Measurements from ENCODE around the gene PAK4. TPM values are rescaled to one million over a fixed set of nuclear protein-coding genes. Genes with fewer than 3 reads are reported as not detected.

Gene PAK4
- total RNA-seq, 1 experiment from 2014 or later: 69.8 TPM

DNA sequence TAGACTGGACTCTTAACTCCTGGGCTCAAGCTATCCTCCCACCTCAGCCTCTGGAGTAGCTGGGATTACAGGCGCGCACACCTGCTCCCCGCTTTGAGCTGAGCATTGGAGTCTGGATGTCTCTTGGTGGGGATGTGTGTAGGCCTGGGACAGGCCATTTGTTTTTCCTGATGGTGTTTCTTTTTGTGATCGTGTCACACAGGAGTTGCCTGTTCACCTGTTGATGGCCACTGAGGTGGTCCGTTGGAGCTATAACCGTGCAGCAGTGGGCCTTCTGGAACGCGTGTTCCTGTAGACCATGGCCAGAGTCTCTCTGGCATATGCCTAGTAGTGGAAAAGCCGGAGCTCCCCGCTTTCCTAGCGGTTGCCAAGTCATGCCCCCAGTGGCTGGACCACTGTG lies 3.5 kb downstream of the PAK4 start:
- ChIA-PET CTCF (interaction anchor here (1.1 to 2.0 kb wide), 4 partner anchors 11 to 25 kb away, joined by 3 to 13 read pairs (median 6); no protein-coding TSS in a partner anchor), POLR2A (no interaction called here)
- no peaks in the 10 kb centered on the region for H3K36me3 Mint-ChIP-seq
- H3K9me3 Mint-ChIP-seq: no peaks in the 10 kb centered on the region
- H3K27me3 Mint-ChIP-seq (ENCODE audit: low read depth): no peaks in the 10 kb centered on the region
- no peak overlapping the region for H3K27ac Mint-ChIP-seq
- TF ChIP-seq SMAD4 (CRISPR knock-in tag; IDR thresholded peaks at IDR 0.05): no peak
- TF ChIP-seq FOXJ3 (CRISPR knock-in tag; IDR thresholded peaks at IDR 0.05; ENCODE audit: borderline replicate concordance): no peak
- TF ChIP-seq SOX15 (CRISPR knock-in tag; IDR thresholded peaks at IDR 0.05): no peak
- TF ChIP-seq, protein P1, sequence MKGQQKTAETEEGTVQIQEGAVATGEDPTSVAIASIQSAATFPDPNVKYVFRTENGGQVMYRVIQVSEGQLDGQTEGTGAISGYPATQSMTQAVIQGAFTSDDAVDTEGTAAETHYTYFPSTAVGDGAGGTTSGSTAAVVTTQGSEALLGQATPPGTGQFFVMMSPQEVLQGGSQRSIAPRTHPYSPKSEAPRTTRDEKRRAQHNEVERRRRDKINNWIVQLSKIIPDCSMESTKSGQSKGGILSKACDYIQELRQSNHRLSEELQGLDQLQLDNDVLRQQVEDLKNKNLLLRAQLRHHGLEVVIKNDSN (CRISPR knock-in tag; IDR thresholded peaks at IDR 0.05): no peak
- no peak for TF ChIP-seq ZNF138 (CRISPR knock-in tag; conservative IDR thresholded peaks at IDR 0.05)
- DNase-seq (ENCODE audit: low spot score): no peak
- H3K4me3 Mint-ChIP-seq: no peak overlapping the region
- ATAC-seq: no peak
- peaks cover 60% of the 10 kb centered on the region for H3K4me1 Mint-ChIP-seq

DNA sequence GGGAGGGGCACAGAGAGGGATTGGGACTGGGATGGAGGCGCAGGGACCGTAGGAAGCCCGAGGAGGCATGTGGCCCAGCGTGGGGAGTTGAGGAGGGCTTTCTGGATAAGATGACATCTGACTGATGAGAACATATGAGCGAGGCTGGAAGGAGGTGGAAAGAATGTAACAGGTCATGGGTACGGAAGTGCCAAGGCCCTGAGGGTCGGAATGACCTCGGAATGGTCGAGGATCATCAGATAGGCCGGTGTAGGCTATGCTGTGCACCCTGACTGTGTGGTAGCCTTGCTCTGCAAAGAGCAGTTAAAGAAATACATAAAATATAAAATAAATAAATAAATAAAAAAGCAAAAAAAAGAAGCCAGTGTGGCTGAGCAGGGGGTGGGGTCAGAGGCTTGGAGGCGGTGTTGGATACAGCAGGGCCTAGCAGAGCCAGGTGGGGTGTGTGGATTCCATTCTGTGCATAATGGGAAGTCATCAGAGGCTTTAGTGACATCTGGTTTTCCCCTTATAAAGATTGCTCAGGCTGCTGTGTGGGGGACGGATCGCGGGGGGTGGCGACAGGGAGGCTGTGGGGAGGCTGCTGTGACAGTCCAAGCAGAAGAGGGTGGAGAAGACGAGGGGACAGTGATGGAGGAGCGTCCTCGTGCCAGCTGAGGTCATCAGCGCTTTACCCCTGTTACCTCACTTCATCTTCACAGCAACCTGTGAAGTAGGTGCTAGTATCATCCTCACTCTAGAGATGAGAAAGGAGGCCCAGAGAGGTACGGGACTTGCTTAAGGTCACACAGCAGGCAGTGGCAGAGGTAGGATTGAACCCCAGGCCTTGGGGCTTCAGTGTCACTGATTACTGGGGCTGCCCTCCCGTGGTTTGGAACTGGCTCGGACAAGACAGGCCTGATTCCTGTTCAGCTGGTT lies 5.0 kb downstream of the PAK4 start:
- no peak for ATAC-seq
- no peaks in the 10 kb centered on the region for H3K9me3 Mint-ChIP-seq
- H3K27ac Mint-ChIP-seq: peak overlapping the region; percentile 54
- ChIA-PET CTCF (interaction anchor here (1.0 to 1.5 kb wide), 2 partner anchors 10 to 66 kb away, joined by 3 read pairs; partner anchors contain the start of gene NCCRP1), POLR2A (no interaction called here)
- no peak for DNase-seq (ENCODE audit: low spot score)
- no peak overlapping the region for H3K4me3 Mint-ChIP-seq
- no peaks in the 10 kb centered on the region for H3K27me3 Mint-ChIP-seq (ENCODE audit: low read depth)
- H3K4me1 Mint-ChIP-seq: peaks cover 64% of the 10 kb centered on the region
- H3K36me3 Mint-ChIP-seq: no peaks in the 10 kb centered on the region
- TF ChIP-seq ETV6 (CRISPR knock-in tag; IDR thresholded peaks at IDR 0.05) (no peak), MXD4 (CRISPR knock-in tag; IDR thresholded peaks at IDR 0.05; ENCODE audit: borderline replicate concordance) (no peak), IRF2 (CRISPR knock-in tag; IDR thresholded peaks at IDR 0.05; ENCODE audit: borderline replicate concordance, low read depth) (no peak), FOXP1 (CRISPR knock-in tag; IDR thresholded peaks at IDR 0.05; ENCODE audit: borderline replicate concordance) (no peak), NFYB (CRISPR knock-in tag; conservative IDR thresholded peaks at IDR 0.05; ENCODE audit: low read depth) (no peak), PRRX2 (CRISPR knock-in tag; IDR thresholded peaks at IDR 0.05) (no peak), ZNF396 (CRISPR knock-in tag; IDR thresholded peaks at IDR 0.05; ENCODE audit: borderline replicate concordance) (no peak), NR1H2 (CRISPR knock-in tag; IDR thresholded peaks at IDR 0.05) (no peak), CBFB (CRISPR knock-in tag; IDR thresholded peaks at IDR 0.05; ENCODE audit: low read depth) (no peak)
- TF ChIP-seq, protein P2, sequence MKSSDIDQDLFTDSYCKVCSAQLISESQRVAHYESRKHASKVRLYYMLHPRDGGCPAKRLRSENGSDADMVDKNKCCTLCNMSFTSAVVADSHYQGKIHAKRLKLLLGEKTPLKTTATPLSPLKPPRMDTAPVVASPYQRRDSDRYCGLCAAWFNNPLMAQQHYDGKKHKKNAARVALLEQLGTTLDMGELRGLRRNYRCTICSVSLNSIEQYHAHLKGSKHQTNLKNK (CRISPR knock-in tag; IDR thresholded peaks at IDR 0.05): no peak
- TF ChIP-seq, protein P3, sequence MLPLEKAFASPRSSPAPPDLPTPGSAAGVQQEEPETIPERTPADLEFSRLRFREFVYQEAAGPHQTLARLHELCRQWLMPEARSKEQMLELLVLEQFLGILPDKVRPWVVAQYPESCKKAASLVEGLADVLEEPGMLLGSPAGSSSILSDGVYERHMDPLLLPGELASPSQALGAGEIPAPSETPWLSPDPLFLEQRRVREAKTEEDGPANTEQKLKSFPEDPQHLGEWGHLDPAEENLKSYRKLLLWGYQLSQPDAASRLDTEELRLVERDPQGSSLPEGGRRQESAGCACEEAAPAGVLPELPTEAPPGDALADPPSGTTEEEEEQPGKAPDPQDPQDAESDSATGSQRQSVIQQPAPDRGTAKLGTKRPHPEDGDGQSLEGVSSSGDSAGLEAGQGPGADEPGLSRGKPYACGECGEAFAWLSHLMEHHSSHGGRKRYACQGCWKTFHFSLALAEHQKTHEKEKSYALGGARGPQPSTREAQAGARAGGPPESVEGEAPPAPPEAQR (CRISPR knock-in tag; IDR thresholded peaks at IDR 0.05): no peak
- TF ChIP-seq, protein P4, sequence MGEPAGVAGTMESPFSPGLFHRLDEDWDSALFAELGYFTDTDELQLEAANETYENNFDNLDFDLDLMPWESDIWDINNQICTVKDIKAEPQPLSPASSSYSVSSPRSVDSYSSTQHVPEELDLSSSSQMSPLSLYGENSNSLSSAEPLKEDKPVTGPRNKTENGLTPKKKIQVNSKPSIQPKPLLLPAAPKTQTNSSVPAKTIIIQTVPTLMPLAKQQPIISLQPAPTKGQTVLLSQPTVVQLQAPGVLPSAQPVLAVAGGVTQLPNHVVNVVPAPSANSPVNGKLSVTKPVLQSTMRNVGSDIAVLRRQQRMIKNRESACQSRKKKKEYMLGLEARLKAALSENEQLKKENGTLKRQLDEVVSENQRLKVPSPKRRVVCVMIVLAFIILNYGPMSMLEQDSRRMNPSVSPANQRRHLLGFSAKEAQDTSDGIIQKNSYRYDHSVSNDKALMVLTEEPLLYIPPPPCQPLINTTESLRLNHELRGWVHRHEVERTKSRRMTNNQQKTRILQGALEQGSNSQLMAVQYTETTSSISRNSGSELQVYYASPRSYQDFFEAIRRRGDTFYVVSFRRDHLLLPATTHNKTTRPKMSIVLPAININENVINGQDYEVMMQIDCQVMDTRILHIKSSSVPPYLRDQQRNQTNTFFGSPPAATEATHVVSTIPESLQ (CRISPR knock-in tag; IDR thresholded peaks at IDR 0.05): no peak
- TF ChIP-seq, protein P5, sequence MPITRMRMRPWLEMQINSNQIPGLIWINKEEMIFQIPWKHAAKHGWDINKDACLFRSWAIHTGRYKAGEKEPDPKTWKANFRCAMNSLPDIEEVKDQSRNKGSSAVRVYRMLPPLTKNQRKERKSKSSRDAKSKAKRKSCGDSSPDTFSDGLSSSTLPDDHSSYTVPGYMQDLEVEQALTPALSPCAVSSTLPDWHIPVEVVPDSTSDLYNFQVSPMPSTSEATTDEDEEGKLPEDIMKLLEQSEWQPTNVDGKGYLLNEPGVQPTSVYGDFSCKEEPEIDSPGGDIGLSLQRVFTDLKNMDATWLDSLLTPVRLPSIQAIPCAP (CRISPR knock-in tag; IDR thresholded peaks at IDR 0.05): no peak
- TF ChIP-seq, protein P6, sequence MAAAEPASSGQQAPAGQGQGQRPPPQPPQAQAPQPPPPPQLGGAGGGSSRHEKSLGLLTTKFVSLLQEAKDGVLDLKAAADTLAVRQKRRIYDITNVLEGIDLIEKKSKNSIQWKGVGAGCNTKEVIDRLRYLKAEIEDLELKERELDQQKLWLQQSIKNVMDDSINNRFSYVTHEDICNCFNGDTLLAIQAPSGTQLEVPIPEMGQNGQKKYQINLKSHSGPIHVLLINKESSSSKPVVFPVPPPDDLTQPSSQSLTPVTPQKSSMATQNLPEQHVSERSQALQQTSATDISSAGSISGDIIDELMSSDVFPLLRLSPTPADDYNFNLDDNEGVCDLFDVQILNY (CRISPR knock-in tag; IDR thresholded peaks at IDR 0.05): no peak
- TF ChIP-seq, protein P7, sequence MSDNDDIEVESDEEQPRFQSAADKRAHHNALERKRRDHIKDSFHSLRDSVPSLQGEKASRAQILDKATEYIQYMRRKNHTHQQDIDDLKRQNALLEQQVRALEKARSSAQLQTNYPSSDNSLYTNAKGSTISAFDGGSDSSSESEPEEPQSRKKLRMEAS (CRISPR knock-in tag; IDR thresholded peaks at IDR 0.05): no peak
- TF ChIP-seq, protein P8, sequence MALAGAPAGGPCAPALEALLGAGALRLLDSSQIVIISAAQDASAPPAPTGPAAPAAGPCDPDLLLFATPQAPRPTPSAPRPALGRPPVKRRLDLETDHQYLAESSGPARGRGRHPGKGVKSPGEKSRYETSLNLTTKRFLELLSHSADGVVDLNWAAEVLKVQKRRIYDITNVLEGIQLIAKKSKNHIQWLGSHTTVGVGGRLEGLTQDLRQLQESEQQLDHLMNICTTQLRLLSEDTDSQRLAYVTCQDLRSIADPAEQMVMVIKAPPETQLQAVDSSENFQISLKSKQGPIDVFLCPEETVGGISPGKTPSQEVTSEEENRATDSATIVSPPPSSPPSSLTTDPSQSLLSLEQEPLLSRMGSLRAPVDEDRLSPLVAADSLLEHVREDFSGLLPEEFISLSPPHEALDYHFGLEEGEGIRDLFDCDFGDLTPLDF (CRISPR knock-in tag; IDR thresholded peaks at IDR 0.05): no peak
- TF ChIP-seq, protein P9, sequence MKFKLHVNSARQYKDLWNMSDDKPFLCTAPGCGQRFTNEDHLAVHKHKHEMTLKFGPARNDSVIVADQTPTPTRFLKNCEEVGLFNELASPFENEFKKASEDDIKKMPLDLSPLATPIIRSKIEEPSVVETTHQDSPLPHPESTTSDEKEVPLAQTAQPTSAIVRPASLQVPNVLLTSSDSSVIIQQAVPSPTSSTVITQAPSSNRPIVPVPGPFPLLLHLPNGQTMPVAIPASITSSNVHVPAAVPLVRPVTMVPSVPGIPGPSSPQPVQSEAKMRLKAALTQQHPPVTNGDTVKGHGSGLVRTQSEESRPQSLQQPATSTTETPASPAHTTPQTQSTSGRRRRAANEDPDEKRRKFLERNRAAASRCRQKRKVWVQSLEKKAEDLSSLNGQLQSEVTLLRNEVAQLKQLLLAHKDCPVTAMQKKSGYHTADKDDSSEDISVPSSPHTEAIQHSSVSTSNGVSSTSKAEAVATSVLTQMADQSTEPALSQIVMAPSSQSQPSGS (CRISPR knock-in tag; IDR thresholded peaks at IDR 0.05; ENCODE audit: borderline replicate concordance, low read depth): no peak
- TF ChIP-seq, protein P10, sequence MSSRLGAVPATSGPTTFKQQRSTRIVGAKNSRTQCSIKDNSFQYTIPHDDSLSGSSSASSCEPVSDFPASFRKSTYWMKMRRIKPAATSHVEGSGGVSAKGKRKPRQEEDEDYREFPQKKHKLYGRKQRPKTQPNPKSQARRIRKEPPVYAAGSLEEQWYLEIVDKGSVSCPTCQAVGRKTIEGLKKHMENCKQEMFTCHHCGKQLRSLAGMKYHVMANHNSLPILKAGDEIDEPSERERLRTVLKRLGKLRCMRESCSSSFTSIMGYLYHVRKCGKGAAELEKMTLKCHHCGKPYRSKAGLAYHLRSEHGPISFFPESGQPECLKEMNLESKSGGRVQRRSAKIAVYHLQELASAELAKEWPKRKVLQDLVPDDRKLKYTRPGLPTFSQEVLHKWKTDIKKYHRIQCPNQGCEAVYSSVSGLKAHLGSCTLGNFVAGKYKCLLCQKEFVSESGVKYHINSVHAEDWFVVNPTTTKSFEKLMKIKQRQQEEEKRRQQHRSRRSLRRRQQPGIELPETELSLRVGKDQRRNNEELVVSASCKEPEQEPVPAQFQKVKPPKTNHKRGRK (CRISPR knock-in tag; IDR thresholded peaks at IDR 0.05; ENCODE audit: borderline replicate concordance): no peak
